ENCODE measurements around the gene CORO1C.

DNA sequence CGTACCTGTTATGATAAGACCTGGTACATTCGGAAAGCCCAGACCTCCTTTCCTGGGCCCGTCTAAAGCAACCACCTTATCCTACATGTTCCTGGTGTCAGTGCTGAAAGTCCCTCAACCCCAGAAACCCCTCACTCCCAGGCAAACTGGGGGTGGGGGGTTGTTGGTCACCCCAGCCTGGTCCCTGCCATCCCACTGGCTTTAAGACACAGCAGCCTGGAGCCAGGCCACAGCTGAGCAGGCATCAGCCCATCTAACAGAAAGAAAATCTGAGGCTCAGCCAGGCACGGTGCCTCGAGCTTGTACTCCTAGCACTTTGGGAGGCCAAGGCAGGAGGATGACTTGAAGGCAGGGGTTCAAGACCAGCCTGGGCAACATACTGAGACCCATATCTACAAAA, 102.2 kb downstream of the CORO1C start:
- TF ChIP-seq, protein P1, sequence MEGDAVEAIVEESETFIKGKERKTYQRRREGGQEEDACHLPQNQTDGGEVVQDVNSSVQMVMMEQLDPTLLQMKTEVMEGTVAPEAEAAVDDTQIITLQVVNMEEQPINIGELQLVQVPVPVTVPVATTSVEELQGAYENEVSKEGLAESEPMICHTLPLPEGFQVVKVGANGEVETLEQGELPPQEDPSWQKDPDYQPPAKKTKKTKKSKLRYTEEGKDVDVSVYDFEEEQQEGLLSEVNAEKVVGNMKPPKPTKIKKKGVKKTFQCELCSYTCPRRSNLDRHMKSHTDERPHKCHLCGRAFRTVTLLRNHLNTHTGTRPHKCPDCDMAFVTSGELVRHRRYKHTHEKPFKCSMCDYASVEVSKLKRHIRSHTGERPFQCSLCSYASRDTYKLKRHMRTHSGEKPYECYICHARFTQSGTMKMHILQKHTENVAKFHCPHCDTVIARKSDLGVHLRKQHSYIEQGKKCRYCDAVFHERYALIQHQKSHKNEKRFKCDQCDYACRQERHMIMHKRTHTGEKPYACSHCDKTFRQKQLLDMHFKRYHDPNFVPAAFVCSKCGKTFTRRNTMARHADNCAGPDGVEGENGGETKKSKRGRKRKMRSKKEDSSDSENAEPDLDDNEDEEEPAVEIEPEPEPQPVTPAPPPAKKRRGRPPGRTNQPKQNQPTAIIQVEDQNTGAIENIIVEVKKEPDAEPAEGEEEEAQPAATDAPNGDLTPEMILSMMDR (IDR thresholded peaks at IDR 0.05) = no peak
- no peak for TF ChIP-seq EZH2 (IDR thresholded peaks at IDR 0.05)
